HepG2 (cell line): ENCODE measurements around the gene ITPR1.
A peak's percentile ranks its signal among the peaks of the same experiment; 100 is the strongest.

Experiments
- ASH2L ChIP-seq: fragments of 300-600, 200-600 bp; sonication (generic); IDR thresholded peaks from 2 replicates; pipeline ENCODE4 v1.7.0; 2017; ENCODE audit warnings: low read depth, mild to moderate bottlenecking, moderate library complexity, mixed read lengths, low read length; ENCODE audit not compliant: insufficient read length
- CTCF ChIP-seq: sonication (generic); formaldehyde crosslinking; IDR thresholded peaks from 2 replicates; pipeline ENCODE4 v1.5.0; 2020; ENCODE audit warnings: mild to moderate bottlenecking, missing genetic modification reagents, moderate library complexity
- MAFK ChIP-seq, 2 experiments: IDR thresholded peaks in 1 of 2; conservative IDR thresholded peaks in 1 of 2; 2 replicates each; pipeline ENCODE4 v1.6.1; 2011; ENCODE audit warnings: improper control_type of control experiment in 2 of 2, low read length in 2 of 2
- MAX ChIP-seq: IDR thresholded peaks from 2 replicates; pipeline ENCODE4 v1.6.1; 2012; ENCODE audit warnings: inconsistent platforms
- SMAD3 ChIP-seq: sonication (generic); formaldehyde crosslinking; IDR thresholded peaks from 2 replicates; pipeline ENCODE4 v1.4.0; 2020; ENCODE audit warnings: missing genetic modification reagents
- ZBTB43 ChIP-seq: sonication (generic); formaldehyde crosslinking; conservative IDR thresholded peaks from 2 replicates; pipeline ENCODE4 v1.4.0; 2020; ENCODE audit warnings: missing genetic modification reagents
- ZMYM3 ChIP-seq: sonication (generic); formaldehyde crosslinking; IDR thresholded peaks from 2 replicates; pipeline ENCODE4 v1.5.1; 2020; ENCODE audit warnings: mild to moderate bottlenecking, missing genetic modification reagents

- TF ChIP-seq ASH2L = peak; percentile 39
- no peak for TF ChIP-seq SMAD3 (CRISPR knock-in tag)
- TF ChIP-seq MAX = peak; percentile 60; the same call in 1 of the 2 replicates
- TF ChIP-seq ZMYM3 (CRISPR knock-in tag) = 0 out of 2 replicates have a peak, but pooled peaks have one; percentile 18
- TF ChIP-seq ZBTB43 = no peak
- no peak for TF ChIP-seq CTCF (CRISPR knock-in tag)
- TF ChIP-seq MAFK (conservative IDR thresholded peaks at IDR 0.05 in 1 of 2, IDR thresholded peaks at IDR 0.05 in 1 of 2; ENCODE audit: low read length in 2 of 2) = no peak
These were observed 19.9 kb downstream of the ITPR1 start for GRCh38 chr3:4512895-4513616.
